ENCODE results near the gene GREB1.

GREB1 gene

GRCh38 chr2:11533278-11534070 is at the start of gene GREB1:
Gene GREB1 (plus strand): TSS chr2:11534045. CDS start chr2:11556615, 22,570 bp downstream.
- DNase-seq, result no peak

GRCh38 chr2:11488809-11489208 is 45.0 kb upstream of the GREB1 start:
- no peak for DNase-seq

GRCh38 chr2:11490194-11490593 is 43.7 kb upstream of the GREB1 start:
- DNase-seq, result no peak

- no peak for DNase-seq
These were observed 42.4 kb upstream of the GREB1 start for GRCh38 chr2:11491348-11491933.

- DNase-seq, result no peak
These were observed 41.6 kb upstream of the GREB1 start for GRCh38 chr2:11492244-11492643.

- DNase-seq, result no peak
These were observed 41.1 kb upstream of the GREB1 start for GRCh38 chr2:11492720-11493119.

- no peak for DNase-seq
These were observed 40.6 kb upstream of the GREB1 start for GRCh38 chr2:11493282-11493681.

GRCh38 chr2:11494310-11494709 is 39.5 kb upstream of the GREB1 start:
- no peak for DNase-seq

- DNase-seq, result peak; percentile 19 to 22
These were observed 37.8 kb upstream of the GREB1 start for GRCh38 chr2:11495844-11496681.

- no peak for DNase-seq
These were observed 35.3 kb upstream of the GREB1 start for GRCh38 chr2:11498543-11499034.

GRCh38 chr2:11499081-11499743 is 34.6 kb upstream of the GREB1 start:
- no peak for DNase-seq

GRCh38 chr2:11500702-11501303 is 33.0 kb upstream of the GREB1 start:
- DNase-seq, result no peak

- DNase-seq, result no peak
These were observed 31.0 kb upstream of the GREB1 start for GRCh38 chr2:11502740-11503292.

GRCh38 chr2:11503354-11503927 is 30.4 kb upstream of the GREB1 start:
- no peak for DNase-seq

- no peak for DNase-seq
These were observed 27.9 kb upstream of the GREB1 start for GRCh38 chr2:11505652-11506610.

GRCh38 chr2:11506611-11506969 is 27.3 kb upstream of the GREB1 start:
- DNase-seq, result no peak

GRCh38 chr2:11507517-11507916 is 26.3 kb upstream of the GREB1 start:
- DNase-seq, result no peak

- no peak for DNase-seq
These were observed 25.6 kb upstream of the GREB1 start for GRCh38 chr2:11508279-11508678.

GRCh38 chr2:11509657-11510360 is 24.0 kb upstream of the GREB1 start:
- DNase-seq, result no peak

GRCh38 chr2:11512431-11512830 is 21.4 kb upstream of the GREB1 start:
- no peak for DNase-seq
